Motor neuron (in vitro differentiated cells): ENCODE measurements around the gene HCAR2. TPM values are rescaled to one million over a fixed set of nuclear protein-coding genes. Genes with fewer than 3 reads are reported as not detected.
"Not testable (repeated sequence)": the region's sequence is repeated elsewhere in the genome, so short reads cannot be mapped to it uniquely, and the experiment has no call there.

ENCODE experiments used
- ATAC-seq, 8 experiments: fragments of 200-7000 bp; cut with Tn5 transposase; replicated peaks in 6 of 8; 2 replicates each; pipeline ENCODE4 v1.8.0; 2021; ENCODE audit warnings: mild to moderate bottlenecking in 8 of 8, moderate library complexity in 8 of 8
- H3K27ac ChIP-seq, 2 donors: fragments of 250-450 bp; sonication (Bioruptor Pico); 2 replicates each; pipeline ENCODE4 v1.9.0; 2021; ENCODE audit warnings: antibody characterized with exemption in 2 of 2, mild to moderate bottlenecking in 2 of 2, moderate library complexity in 1 of 2
- H3K4me1 ChIP-seq, 2 donors: fragments of 250-450 bp; sonication (Bioruptor Pico); replicated peaks in 1 of 2; 2 replicates each; pipeline ENCODE4 v1.6.1; 2021; ENCODE audit warnings: antibody characterized with exemption in 2 of 2, mild to moderate bottlenecking in 2 of 2, moderate library complexity in 1 of 2
- H3K4me3 ChIP-seq, 5 donors: fragments of 250-450 bp; sonication (Bioruptor Pico); 2 replicates each; pipeline ENCODE4 v1.9.0; 2021; ENCODE audit warnings: antibody characterized with exemption in 5 of 5, mild to moderate bottlenecking in 5 of 5, moderate library complexity in 4 of 5
- WGBS, 10 experiments: fragments of 450-650 bp; shearing (Covaris generic); methylation state at CpG; one replicate each; pipeline ENCODE4 v1.0.0; 2022; 5-methylcytosine and 5-hydroxymethylcytosine counted together
- in situ Hi-C, 9 experiments: fragments of 400-800 bp; cut with MboI; loops; one replicate each; pipeline ENCODE4 v1.15.0; 2021; ENCODE audit warnings: low sequenced_read_pairs in 9 of 9, low pct_unique_long_range_greater_than_20kb in 2 of 9; ENCODE audit not compliant: unreplicated experiment in 9 of 9
- total RNA-seq, 8 experiments: library from RNA; unstranded; fragments of 300-600 nt; gene quantifications; 2 replicates each; pipeline versions ENCODE4 v1.2.3 to v1.2.4, GENCODE V29; 2022

The HCAR2 gene
- total RNA-seq, 8 experiments from 2014 or later: 0.23 to 0.42 (median 0.32) TPM; not detected in 4

- 7 to 100% (median 79%) methylated on average over 2 of the region's 2 CpGs; no CpG with 5 or more reads in 3 of the 10 experiments for WGBS, 10 experiments
- H3K27ac ChIP-seq, H3K4me3 ChIP-seq, H3K4me1 ChIP-seq, in situ Hi-C loops, ATAC-seq: not testable (repeated sequence)
Observed at GRCh38 chr12:122710341-122710740, 7.2 kb upstream of the HCAR2 start.

DNA sequence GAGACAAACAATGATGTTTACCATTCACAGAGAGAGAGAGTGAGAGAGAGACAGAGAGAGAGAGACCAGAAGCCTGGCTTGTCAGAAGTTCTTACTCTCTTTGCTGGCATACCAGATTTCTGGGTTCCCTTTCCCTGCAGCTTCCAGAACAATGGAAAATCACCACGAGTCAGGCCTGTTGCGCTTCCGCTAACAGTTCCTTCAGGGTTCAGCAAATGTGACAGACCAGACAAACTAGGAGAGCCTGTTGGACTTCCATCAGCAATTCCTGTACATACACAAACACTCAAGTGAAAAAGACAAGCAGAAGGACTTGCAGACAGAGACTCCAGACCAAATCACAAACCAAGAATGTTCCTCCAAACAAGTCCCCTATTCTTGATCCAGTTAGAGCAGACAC, 6.1 kb upstream of the HCAR2 start:
- H3K4me1 ChIP-seq, H3K4me3 ChIP-seq, in situ Hi-C loops, H3K27ac ChIP-seq, ATAC-seq: not testable (repeated sequence)
- whole genome bisulfite sequencing, 10 experiments: no CpG with 5 or more reads among the region's 3 CpGs

DNA sequence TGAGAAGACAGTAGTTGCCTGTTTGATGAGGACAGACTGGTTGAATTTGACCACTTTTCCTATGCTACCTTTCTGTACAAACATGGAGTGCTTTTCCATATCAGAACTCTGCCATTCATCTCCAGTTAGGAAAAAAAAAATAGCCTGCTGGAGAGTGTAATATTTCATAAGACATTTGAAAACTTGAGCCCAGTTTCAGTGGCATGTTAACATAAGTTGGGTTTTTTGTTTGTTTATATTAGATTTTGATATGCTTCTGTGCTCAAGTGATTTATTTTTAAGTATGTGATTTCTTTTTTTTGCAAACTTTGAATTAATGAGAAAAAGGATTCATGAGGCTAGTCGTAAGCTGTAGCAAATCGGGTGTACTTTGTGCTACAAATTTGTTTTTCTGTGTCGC, 684 bp upstream of the HCAR2 start:
- H3K4me3 ChIP-seq, H3K4me1 ChIP-seq, in situ Hi-C loops, H3K27ac ChIP-seq, ATAC-seq: not testable (repeated sequence)
- WGBS, 10 experiments: 50 to 100% (median 80%) methylated on average over 1 to 2 of the region's 3 CpGs; no CpG with 5 or more reads in 7 of the 10 experiments

GRCh38 chr12:122701481-122701880, 1.7 kb downstream of the HCAR2 start:
- H3K4me1 ChIP-seq, in situ Hi-C loops, H3K4me3 ChIP-seq, ATAC-seq, H3K27ac ChIP-seq: not testable (repeated sequence)
- 100% methylated on average over 1 of the region's 4 CpGs; no CpG with 5 or more reads in 9 of the 10 experiments for WGBS, 10 experiments

- ATAC-seq: peak in 1 of 8 experiments; percentile 20
- WGBS, 10 experiments: no CpG with 5 or more reads among the region's 9 CpGs
- H3K27ac ChIP-seq, H3K4me3 ChIP-seq, in situ Hi-C loops, H3K4me1 ChIP-seq: not testable (repeated sequence)
Observed at GRCh38 chr12:122700038-122700710, 3.0 kb downstream of the HCAR2 start.

DNA sequence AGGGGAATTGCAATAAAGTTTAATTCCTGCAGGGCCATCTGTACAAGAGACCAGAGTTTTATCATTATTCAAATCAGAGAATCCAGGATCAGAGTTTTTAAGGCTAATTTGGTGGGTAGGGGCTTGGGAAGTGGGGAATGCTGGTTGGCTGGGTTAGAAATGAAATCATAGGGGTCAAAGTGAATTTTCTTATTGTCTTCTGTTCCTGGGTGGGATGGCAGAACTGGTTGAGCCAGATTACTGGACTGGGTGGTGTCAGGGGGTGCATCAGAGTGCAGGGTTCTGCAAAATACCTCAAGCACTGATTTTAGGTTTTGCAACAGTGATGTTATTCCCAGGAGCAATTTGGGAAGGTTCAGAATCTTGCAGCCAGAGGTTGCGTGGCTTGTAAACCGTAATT, 6.2 kb downstream of the HCAR2 start:
- H3K4me3 ChIP-seq, H3K27ac ChIP-seq, H3K4me1 ChIP-seq, ATAC-seq, in situ Hi-C loops: not testable (repeated sequence)
- 40 to 100% (median 100%) methylated on average over 1 to 2 of the region's 2 CpGs; no CpG with 5 or more reads in 4 of the 10 experiments for WGBS, 10 experiments

DNA sequence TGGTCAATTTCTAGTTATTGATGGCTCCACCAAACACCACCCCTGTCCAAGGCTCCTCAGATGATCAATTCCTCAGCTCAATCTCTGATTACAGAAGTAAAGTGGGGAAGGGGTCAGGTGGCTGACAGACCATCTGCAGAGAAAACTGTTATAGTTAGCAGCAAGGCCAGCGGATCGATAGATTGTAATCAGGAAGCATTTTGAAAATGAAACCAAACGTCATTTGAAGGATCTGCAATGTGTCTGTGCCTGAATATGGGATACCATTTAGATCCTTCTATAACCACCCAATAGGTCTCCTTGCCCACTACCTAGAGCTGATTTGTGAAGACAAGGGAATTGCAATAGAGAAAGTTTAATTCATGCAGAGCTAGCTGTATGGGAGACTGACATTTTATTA, 11.6 kb downstream of the HCAR2 start:
- Histone ChIP-seq H3K4me3 (no peak overlapping the region), H3K4me1 (no peaks in the 10 kb centered on the region), H3K27ac (no peak overlapping the region)
- ATAC-seq: no peak
- WGBS, 10 experiments: 71 to 100% (median 78%) methylated on average over 1 to 3 of the region's 3 CpGs; no CpG with 5 or more reads in 3 of the 10 experiments
- in situ Hi-C loops: no loop called here

DNA sequence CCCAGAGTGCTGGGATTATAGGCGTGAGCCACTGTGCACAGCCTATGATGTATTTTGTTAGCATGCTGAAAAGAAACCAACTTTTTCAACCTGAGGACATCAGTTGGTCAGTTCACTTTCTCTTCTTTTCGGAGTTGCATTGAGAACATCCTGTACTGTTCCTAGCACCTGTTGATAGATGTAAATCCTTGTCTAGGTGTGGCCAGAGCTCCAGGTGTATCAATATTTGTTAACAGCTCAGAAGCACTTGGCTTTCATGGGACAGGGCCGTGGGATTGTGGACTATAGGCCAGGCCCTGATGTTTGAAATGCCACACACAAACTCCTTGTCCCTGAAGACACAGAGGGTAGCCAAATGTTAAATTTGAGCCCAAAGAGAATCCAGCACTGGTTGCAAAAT, 14.9 kb downstream of the HCAR2 start:
- 29 to 100% (median 83%) methylated on average over 1 to 3 of the region's 3 CpGs; no CpG with 5 or more reads in 3 of the 10 experiments for WGBS, 10 experiments
- Histone ChIP-seq H3K27ac (no peak overlapping the region), H3K4me1 (no peaks in the 10 kb centered on the region), H3K4me3 (no peak overlapping the region)
- ATAC-seq: no peak
- in situ Hi-C loops: no loop called here

DNA sequence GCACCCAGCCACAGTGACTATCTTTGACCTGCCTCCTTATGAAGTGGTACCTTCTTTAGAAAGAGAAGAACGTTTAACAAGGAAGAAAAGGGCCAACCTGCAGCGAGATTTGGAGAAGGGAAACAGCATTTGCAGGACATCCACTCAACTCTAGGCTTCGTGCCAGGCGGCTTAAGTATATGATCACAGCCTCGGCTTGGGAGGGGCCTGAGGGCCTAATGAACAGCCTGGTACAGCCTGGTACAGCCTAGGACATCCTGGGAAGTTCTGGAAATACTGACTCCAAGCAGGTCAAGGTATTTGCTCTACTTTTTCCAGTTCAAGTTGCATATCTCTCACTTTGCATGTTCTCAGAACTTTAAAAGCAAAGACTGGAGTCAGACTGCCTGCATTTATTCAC, 16.1 kb downstream of the HCAR2 start:
- Histone ChIP-seq H3K27ac (no peak overlapping the region), H3K4me1 (no peaks in the 10 kb centered on the region), H3K4me3 (no peak overlapping the region)
- no peak for ATAC-seq
- in situ Hi-C loops: no loop called here
- WGBS, 10 experiments: 20 to 83% (median 57%) methylated on average over 1 to 4 of the region's 5 CpGs; no CpG with 5 or more reads in 2 of the 10 experiments

- ATAC-seq: no peak
Observed at GRCh38 chr12:122686538-122686937, 16.6 kb downstream of the HCAR2 start.

DNA sequence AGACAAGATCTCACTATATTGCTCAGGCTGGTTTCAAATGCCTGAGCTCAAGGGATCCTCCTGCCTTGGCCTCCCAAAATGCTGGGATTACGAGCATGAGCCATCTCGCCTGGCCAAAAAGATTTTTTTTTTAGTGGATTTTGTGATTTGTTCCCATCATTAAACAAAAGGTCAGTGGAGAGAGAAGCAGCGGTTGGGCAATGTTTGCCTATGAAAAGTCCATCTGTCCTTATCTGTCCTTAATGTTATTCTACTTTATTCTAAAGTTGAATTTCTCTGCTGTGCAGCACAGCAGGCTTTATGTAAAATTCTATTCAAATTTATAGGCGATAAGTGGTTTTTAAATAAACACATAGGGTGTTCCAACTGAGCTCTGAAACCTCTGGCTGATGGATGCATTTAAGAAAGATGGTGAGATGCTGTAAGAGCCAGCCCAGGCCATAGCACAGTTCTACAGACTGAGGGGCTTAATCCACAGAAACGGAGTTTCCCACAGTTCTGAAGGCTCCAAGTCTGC, 18.8 kb downstream of the HCAR2 start:
- peak in 3 of 8 experiments; percentile 71 to 88 (median 83) for ATAC-seq
- Histone ChIP-seq H3K27ac (no peak overlapping the region), H3K4me1 (no peaks in the 10 kb centered on the region), H3K4me3 (no peak overlapping the region)
- in situ Hi-C loops: no loop called here
- 9 to 100% (median 53%) methylated on average over 1 to 5 of the region's 5 CpGs; no CpG with 5 or more reads in 1 of the 10 experiments for WGBS, 10 experiments

More at GRCh38 chr12:122686538-122686937, 16.6 kb downstream of the HCAR2 start:
- 80 to 100% (median 85%) methylated on average over 1 to 2 of the region's 3 CpGs; no CpG with 5 or more reads in 4 of the 10 experiments for WGBS, 10 experiments
- no peak overlapping the region for H3K4me3 ChIP-seq
- H3K4me1 ChIP-seq: no peaks in the 10 kb centered on the region
- in situ Hi-C loops: no loop called here
- H3K27ac ChIP-seq: no peak overlapping the region

DNA sequence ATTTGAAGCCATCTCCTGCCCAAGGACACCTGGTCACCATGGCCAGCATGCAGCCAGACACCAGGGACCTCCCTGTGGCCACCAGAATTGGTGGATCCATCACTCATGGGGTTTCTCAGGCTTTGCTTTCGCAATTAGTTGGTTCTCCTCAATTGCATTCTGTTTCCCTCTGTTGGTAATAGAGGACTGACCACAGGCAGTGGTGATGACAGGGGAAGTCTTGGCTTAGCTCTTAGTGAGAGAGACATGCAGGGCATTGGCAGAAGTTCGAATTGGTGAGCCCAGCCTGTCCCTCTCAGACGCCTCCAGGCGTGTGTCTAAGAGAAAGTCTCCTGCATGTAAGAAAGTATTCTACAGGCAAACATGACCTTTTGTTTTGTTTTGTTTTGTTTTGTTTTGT, 21.3 kb downstream of the HCAR2 start:
- ATAC-seq: peak in 1 of 8 experiments; percentile 25
- H3K27ac ChIP-seq: no peak overlapping the region
- in situ Hi-C loops: no loop called here
- 60 to 100% (median 100%) methylated on average over 2 to 3 of the region's 4 CpGs; no CpG with 5 or more reads in 7 of the 10 experiments for WGBS, 10 experiments
- H3K4me1 ChIP-seq: no peaks in the 10 kb centered on the region
- no peak overlapping the region for H3K4me3 ChIP-seq

DNA sequence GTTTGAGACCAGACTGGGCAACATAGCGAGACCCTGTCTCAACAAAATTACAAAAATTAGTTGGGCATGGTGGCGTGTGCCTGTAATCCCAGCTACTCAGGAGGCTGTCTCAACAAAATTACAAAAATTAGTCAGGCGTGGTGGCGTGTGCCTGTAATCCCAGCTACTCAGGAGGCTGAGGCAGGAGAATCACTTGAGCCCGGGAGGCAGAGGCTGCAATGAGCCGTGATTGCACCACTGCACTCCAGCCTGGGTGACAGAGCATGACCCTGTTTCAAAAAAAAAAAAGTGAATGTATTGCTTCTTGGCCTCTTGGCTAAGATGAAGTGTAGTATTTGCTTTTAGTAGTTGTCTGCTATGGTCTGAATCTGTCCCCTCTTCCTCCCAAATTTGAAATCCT, 22.2 kb downstream of the HCAR2 start:
- 43 to 98% (median 90%) methylated on average over 1 to 6 of the region's 6 CpGs; no CpG with 5 or more reads in 1 of the 10 experiments for WGBS, 10 experiments
- H3K27ac ChIP-seq: not testable (repeated sequence)

More for the DNA sequence above, 22.2 kb downstream of the HCAR2 start:
- in situ Hi-C loops, H3K4me1 ChIP-seq, H3K4me3 ChIP-seq, ATAC-seq: not testable (repeated sequence)
